Stimulated activated CD4-positive, alpha-beta T cell treated with anti-CD3 and anti-CD28 coated beads, TNF-alpha, amount 100 ng/mL, for 4 hours (primary cell): ENCODE data around the gene OR2AE1.

Source experiments
- DNase-seq, 3 experiments: peaks; one replicate each; pipeline ENCODE4 v3.0.0-alpha.2; 2020; ENCODE audit warnings: low read depth in 3 of 3

Gene OR2AE1

DNA sequence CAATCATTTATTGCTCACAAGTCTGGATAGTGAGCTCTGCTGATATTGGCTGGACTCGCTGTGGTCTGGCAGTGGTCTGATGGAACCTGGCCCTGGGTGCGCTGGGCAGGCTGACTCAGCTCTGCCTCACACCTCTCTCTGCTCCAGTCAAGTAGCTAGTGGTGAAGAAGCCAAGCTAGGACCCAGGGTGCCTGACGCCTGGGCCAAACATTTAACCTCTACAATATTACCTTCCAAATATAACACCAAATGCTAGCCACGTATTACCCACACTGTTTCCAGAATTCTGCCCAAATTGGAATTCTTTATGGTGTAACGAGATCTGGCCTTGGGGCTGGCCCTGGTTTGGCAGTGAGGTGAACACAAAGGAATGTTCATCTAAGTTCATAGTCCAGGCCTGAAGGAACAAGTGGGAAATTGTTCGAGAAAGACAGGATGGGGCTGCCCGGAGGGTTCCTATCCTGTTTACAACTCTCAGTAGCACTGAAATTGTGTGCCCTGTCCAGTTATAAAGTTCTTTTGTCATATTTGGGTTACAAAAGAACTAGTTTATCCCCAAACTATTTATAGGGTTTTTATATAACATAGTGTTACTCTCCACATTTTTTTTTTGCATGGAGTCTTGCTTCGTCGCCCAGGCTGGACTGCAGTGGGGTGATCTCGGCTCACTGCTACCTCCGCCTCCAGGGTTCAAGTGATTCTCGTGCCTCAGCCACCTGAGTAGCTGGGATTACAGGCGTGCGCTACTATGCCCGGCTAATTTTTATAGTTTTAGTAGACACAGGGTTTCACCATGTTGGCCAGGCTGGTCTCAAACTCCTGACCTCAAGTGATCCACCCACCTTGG is 16.3 kb downstream of the OR2AE1 start:
- no peak for DNase-seq

DNA sequence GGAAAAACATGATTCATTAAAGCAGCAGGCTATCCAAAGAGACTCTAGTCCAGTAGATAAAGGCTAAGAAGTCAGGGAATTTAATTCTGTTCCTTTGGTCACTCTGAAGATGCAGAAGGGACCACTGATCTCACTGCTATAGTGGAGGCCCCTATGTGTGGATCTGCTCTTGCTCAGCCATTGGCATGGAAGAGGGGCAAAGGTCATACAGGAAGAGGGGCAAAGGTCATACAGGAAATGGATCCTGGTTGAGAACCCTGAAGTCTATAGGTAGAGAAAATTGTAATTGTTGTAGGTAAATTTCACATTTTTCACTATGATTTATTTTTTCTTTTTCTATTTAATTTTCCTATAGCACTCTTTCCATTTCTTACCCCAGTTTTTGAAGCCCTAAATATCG is 21.6 kb downstream of the OR2AE1 start:
- no peak for DNase-seq

DNA sequence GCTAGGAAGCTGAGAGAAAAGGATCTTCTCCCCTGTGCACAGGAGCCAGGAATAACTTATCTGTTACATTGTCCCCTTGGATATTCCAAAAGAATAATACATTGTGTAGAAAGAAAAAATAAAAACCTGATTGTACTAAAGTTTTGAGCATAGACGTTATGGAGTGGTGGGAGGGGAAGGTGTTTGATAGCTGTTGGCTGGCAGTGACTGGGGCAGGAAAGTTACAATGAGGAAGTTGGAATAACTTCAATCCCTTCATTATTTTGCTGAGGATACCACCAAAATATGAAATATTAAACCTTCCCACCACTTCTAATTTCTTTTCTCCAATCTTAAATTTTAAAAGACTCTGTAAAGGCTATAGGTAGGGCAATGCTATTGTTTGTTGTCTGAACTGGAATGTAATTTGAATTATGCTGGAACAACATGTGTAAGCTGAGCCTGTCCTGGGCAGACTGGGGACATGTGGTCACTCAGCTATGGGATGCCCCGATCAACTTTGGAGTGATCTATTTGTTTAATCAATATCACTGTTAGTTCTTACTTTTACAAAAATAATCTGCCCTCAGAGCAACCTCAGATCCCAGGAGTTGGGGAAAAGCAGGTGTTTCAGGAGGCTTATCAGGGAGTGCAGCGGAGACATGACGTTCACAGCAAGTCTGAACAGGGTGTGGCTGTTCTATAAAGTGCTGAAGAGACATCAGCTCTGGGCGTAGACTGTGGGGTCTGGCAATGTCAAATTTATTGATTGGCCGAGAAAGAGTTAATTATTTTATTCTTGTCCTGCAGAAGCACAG is 28.2 kb downstream of the OR2AE1 start:
- DNase-seq, result no peak

GRCh38 chr7:99844328-99844727 is 32.5 kb downstream of the OR2AE1 start:
- DNase-seq, result no peak

- DNase-seq, result no peak
These were observed 33.0 kb downstream of the OR2AE1 start for GRCh38 chr7:99843808-99844207.

DNA sequence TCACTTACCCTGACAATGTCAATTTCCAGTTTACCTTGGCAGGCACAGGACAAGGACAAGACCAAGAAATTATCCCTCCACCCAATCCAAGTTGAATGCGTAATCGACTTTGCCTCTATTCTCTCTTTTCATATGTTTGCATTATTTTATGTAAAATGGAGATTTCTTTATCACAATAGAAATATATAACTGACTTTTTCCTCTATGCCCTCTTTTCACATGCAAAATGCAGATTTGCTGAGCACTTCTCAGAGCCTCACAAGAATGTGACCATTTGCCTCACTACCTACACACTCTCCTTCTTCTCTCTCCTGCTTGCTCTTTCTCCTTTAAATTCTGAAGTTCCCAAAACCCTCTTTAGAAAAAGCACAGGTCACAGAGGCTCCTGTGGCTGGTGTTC is 33.9 kb downstream of the OR2AE1 start:
- DNase-seq, result no peak

- no peak for DNase-seq
These were observed 36.5 kb downstream of the OR2AE1 start for GRCh38 chr7:99840136-99840869.

DNA sequence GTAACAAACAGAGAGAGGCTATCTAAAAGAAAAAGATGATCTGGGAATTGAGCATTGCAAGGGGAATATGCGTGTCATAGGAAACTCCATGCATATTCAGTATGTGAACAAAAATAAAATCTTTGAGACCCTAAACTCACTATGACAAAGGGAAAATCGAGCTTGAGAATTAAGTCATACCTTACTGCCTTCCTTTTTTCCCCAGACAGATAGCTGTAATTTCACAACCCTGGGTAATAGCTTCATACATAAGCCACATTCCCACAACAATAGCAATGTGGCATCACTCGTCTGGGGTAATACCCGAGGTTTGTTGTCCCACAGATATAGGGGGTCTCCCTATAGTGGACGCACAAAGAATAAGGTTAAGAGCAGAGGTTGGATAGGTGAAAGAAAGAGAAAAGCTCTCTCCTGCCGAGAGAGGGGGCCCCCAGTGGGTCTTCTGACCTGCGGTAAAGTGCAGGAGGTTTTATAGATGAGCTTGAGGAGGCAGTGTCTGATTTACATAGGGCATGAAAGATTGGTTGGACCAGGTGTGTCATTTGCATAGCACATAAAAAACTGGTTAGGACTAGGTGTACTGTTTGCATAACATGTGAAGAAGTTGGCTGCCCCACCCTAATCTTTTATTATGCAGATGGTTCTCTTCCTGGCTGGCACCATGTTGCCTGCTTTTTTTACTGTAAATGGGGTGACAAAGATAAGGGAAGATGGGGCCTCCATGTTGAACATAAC is 37.4 kb downstream of the OR2AE1 start:
- no peak for DNase-seq

DNA sequence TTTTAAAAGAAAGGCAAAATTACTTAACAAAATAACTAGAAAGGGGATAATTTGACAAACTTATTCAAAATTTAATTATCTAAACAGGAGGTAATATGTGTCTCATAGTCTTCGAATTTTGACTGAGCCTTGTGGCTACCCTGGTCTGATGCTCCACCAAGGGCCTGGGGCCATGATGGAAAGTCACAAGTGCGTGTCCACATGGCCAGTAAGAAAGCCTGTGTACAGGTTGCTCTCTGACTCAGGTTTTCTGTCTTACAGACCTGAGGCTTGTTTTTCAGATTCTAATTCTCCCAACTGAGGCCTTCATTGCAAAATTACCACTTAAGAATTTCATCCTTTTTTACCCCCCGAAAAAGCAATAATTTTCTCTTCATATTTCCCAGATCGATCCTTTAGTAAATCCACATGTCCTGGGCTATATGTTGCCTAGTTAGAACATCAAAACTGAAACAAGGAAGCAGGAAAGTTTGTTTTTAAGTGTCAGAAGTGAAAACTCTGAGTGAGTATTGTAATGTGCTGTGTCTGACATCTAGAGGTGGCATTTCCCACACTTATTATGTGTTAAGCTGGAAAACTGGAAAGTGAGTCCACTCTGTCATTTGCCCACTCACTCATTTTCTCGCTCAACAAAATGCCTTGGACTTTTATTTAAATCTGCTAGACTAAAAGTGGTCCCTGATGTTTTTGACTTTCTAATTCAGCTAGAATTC is 39.0 kb downstream of the OR2AE1 start:
- no peak for DNase-seq

DNA sequence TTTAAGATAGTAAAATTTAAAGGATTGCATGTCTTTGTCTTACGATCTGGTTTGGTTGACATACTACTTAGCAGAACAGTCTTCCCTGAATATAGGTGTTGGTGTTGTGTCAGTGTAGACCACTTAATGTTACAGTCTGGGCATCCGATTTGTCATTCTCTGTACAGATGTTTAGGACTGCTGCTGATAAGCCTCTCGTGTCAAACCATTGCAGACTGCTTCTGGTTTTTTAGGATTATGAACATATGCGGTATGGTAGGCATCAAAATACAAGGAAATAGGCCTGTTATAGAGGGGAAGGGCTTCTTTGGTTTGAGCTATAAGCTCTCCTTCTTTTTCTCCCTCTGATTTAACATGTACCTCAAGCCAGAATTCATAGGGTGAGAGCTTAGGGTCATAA is 41.6 kb downstream of the OR2AE1 start:
- no peak for DNase-seq

- DNase-seq, result no peak
These were observed 42.5 kb downstream of the OR2AE1 start for GRCh38 chr7:99834382-99834781.

GRCh38 chr7:99833289-99833877 is 43.5 kb downstream of the OR2AE1 start:
- DNase-seq, result no peak

DNA sequence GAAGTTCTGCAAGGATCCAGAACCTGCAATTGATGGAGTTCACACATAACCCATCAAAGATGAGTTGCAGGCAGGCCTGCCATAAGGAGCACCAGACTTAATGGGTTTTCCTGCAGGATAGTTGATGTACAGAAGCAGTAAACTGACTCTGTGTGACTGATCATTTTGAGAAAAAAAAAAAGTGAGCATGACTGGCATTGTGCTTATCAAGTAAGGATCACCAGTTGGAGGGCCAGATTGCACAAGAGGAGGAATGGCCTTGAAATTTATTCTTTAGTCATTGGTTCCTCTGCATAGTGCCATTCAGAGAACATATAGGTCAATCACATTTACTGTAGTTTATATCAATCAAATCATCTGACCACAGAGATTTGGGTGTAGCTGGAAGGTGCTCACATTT is 45.2 kb downstream of the OR2AE1 start:
- no peak for DNase-seq

- no peak for DNase-seq
These were observed 47.2 kb downstream of the OR2AE1 start for GRCh38 chr7:99829524-99830160.

- DNase-seq, result no peak
These were observed 48.0 kb downstream of the OR2AE1 start for GRCh38 chr7:99828811-99829210.

GRCh38 chr7:99827040-99827778 is 49.6 kb downstream of the OR2AE1 start:
- DNase-seq, result no peak
